Neural progenitor cell (in vitro differentiated cells): ENCODE results near the gene DNM2. TPM values are rescaled to one million over a fixed set of nuclear protein-coding genes. Genes with fewer than 3 reads are reported as not detected.

Experiments used
- DNase-seq: peaks from one replicate; pipeline ENCODE4 v3.0.0-alpha.2; 2016; ENCODE audit warnings: low spot score
- H2AFZ ChIP-seq: fragments of 200-600 bp; sonication (generic); replicated peaks from 2 replicates; pipeline ENCODE4 v1.6.1; 2016; ENCODE audit warnings: antibody characterized with exemption
- H3F3A ChIP-seq: fragments of 200-600 bp; sonication (generic); 2 replicates; pipeline ENCODE4 v1.6.1; 2016; ENCODE audit warnings: antibody characterized with exemption, low read depth
- H3K27ac ChIP-seq: fragments of 200-600 bp; sonication (generic); 2 replicates; pipeline ENCODE4 v1.5.1; 2016; ENCODE audit warnings: mild to moderate bottlenecking
- H3K27me3 ChIP-seq: fragments of 200-600 bp; sonication (generic); 2 replicates; pipeline ENCODE4 v1.6.1; 2016; ENCODE audit warnings: mild to moderate bottlenecking, moderate library complexity
- H3K36me3 ChIP-seq: fragments of 200-600 bp; sonication (generic); 2 replicates; pipeline ENCODE4 v1.5.1; 2016
- H3K4me1 ChIP-seq: fragments of 200-600 bp; sonication (generic); 2 replicates; pipeline ENCODE4 v1.6.1; 2016; ENCODE audit warnings: mixed run types
- H3K4me2 ChIP-seq: fragments of 200-600 bp; sonication (generic); 2 replicates; pipeline ENCODE4 v1.6.1; 2016
- H3K4me3 ChIP-seq: fragments of 200-600 bp; sonication (generic); 2 replicates; pipeline ENCODE4 v1.5.1; 2016
- H3K79me2 ChIP-seq: fragments of 200-600 bp; sonication (generic); 2 replicates; pipeline ENCODE4 v1.6.1; 2016; ENCODE audit warnings: low read depth
- H3K9ac ChIP-seq: fragments of 200-600 bp; sonication (generic); 2 replicates; pipeline ENCODE4 v1.6.1; 2016
- H3K9me3 ChIP-seq: fragments of 200-600 bp; sonication (generic); 2 replicates; pipeline ENCODE4 v1.5.1; 2016; ENCODE audit warnings: low read depth
- H4K20me1 ChIP-seq: fragments of 200-600 bp; sonication (generic); 2 replicates; pipeline ENCODE4 v1.6.1; 2016; ENCODE audit warnings: low read depth
- H3K27ac Mint-ChIP-seq: 3 replicates; pipeline ENCODE4 v1.8.0; 2021; ENCODE audit warnings: mixed read lengths
- H3K27me3 Mint-ChIP-seq: 2 replicates; pipeline ENCODE4 v1.8.0; 2022; ENCODE audit warnings: low read depth, mild to moderate bottlenecking, inconsistent platforms, moderate library complexity, mixed read lengths; ENCODE audit not compliant: insufficient read depth
- H3K36me3 Mint-ChIP-seq: 3 replicates; pipeline ENCODE4 v1.8.0; 2021; ENCODE audit warnings: mixed read lengths
- H3K4me1 Mint-ChIP-seq: 3 replicates; pipeline ENCODE4 v1.8.0; 2021; ENCODE audit warnings: mixed read lengths
- H3K4me3 Mint-ChIP-seq: 3 replicates; pipeline ENCODE4 v1.8.0; 2021; ENCODE audit warnings: mild to moderate bottlenecking, moderate library complexity, mixed read lengths
- H3K9me3 Mint-ChIP-seq: 3 replicates; pipeline ENCODE4 v1.8.0; 2020; ENCODE audit warnings: mixed read lengths
- EZH2 ChIP-seq: fragments of 200-600 bp; sonication (generic); IDR thresholded peaks from 2 replicates; pipeline ENCODE4 v1.6.1; 2017; ENCODE audit warnings: antibody characterized with exemption, mild to moderate bottlenecking, moderate library complexity
- EZH2phosphoT487 ChIP-seq: fragments of 200-600 bp; sonication (generic); IDR thresholded peaks from 2 replicates; pipeline ENCODE4 v1.6.1; 2017; ENCODE audit warnings: antibody characterized with exemption
- total RNA-seq: library from RNA; depleted of rRNA; stranded (reverse); fragments of >200 nt; gene quantifications from 2 replicates; pipeline ENCODE4 v1.2.3, GENCODE V29; 2015; ENCODE audit warnings: low replicate concordance
- TF ChIP-seq, protein P1 (sequence below): fragments of 200-600 bp; sonication (generic); IDR thresholded peaks from 2 replicates; pipeline ENCODE4 v1.5.1; 2017; ENCODE audit warnings: antibody characterized with exemption, mild to moderate bottlenecking

The DNM2 gene
- total RNA-seq, 1 donor from 2014 or later: 49.9 TPM

DNA sequence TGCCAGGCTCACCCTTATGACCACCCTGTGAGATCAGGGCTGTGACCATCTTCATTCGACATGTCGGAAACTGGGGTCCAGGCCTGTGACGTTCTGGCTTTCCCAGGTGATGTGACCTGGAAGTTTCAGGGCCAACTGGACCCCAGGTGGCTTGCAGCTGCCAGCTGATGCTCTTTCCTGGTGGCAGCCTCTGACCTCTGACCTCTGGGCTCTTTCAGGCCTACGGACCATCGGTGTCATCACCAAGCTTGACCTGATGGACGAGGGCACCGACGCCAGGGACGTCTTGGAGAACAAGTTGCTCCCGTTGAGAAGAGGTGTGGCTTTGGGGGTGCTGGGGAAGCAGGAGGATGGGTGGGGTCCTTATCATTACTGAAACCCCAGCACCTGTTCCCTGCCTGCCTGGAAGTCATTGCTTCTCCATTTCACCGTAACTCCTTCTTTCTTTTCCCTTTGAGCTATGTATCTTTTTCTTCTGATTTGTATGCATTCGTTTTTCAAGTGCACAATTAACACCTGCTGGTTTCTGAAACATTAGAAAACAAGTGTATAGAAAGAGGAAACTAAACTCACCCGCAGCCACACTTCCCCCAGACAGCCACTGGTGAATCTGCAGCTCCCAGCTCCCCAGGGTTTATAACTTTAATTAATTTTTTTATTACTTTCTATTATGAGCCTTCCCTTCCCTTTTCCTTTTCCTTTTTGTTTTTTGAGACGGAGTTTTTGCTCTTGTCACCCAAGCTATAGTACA is 59.2 kb downstream of the DNM2 start:
- Histone ChIP-seq H2AFZ (no peak overlapping the region), H3K9ac (no peak overlapping the region), H3K36me3 (peaks cover 4% of the 10 kb centered on the region), H3K4me1 (no peaks in the 10 kb centered on the region), H3K9me3 (no peaks in the 10 kb centered on the region), H3K4me3 (no peak overlapping the region), H3K27me3 (no peaks in the 10 kb centered on the region), H4K20me1 (no peaks in the 10 kb centered on the region), H3F3A (no peaks in the 10 kb centered on the region), H3K79me2 (no peaks in the 10 kb centered on the region), H3K4me2 (no peak overlapping the region), H3K27ac (no peak overlapping the region)
- Mint-ChIP-seq H3K4me1 (no peaks in the 10 kb centered on the region), H3K27ac (no peak overlapping the region), H3K4me3 (no peak overlapping the region), H3K9me3 (no peaks in the 10 kb centered on the region), H3K27me3 (peaks cover 3% of the 10 kb centered on the region), H3K36me3 (peaks cover 14% of the 10 kb centered on the region)
- no peak for TF ChIP-seq EZH2
- no peak for TF ChIP-seq EZH2phosphoT487
- TF ChIP-seq, protein P1, sequence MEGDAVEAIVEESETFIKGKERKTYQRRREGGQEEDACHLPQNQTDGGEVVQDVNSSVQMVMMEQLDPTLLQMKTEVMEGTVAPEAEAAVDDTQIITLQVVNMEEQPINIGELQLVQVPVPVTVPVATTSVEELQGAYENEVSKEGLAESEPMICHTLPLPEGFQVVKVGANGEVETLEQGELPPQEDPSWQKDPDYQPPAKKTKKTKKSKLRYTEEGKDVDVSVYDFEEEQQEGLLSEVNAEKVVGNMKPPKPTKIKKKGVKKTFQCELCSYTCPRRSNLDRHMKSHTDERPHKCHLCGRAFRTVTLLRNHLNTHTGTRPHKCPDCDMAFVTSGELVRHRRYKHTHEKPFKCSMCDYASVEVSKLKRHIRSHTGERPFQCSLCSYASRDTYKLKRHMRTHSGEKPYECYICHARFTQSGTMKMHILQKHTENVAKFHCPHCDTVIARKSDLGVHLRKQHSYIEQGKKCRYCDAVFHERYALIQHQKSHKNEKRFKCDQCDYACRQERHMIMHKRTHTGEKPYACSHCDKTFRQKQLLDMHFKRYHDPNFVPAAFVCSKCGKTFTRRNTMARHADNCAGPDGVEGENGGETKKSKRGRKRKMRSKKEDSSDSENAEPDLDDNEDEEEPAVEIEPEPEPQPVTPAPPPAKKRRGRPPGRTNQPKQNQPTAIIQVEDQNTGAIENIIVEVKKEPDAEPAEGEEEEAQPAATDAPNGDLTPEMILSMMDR: no peak
- DNase-seq: no peak

DNA sequence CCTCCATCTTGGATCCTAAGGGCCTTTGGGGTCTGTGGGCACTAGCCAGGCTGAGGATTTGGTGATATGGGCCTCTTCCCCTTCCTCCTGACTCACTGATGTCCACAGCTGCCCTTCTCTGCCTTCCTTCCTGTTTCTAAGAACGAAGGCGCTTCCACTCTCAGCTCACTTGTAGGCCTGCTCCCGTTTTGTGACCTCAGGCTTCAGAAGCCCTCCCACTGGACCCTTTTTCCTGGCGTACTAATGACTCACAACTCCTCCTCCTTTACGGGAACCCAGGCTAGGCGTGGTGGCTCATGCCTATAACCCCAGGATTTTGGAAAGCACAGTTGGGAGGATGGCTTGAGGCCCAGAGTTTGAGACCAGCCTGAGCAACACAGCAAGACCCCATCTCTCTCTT is 62.5 kb downstream of the DNM2 start:
- Histone ChIP-seq H3K4me3 (no peak overlapping the region), H2AFZ (no peak overlapping the region), H3K9me3 (no peaks in the 10 kb centered on the region), H3K27me3 (no peaks in the 10 kb centered on the region), H3K4me1 (no peaks in the 10 kb centered on the region), H3K79me2 (no peaks in the 10 kb centered on the region), H3K4me2 (no peak overlapping the region), H3K9ac (no peak overlapping the region), H3K27ac (no peak overlapping the region), H3K36me3 (no peaks in the 10 kb centered on the region), H4K20me1 (no peaks in the 10 kb centered on the region), H3F3A (no peaks in the 10 kb centered on the region)
- TF ChIP-seq, protein P1: no peak
- TF ChIP-seq EZH2 (no peak), EZH2phosphoT487 (no peak)
- H3K4me1 Mint-ChIP-seq: no peaks in the 10 kb centered on the region
- H3K4me3 Mint-ChIP-seq: no peak overlapping the region
- H3K36me3 Mint-ChIP-seq: peaks cover 19% of the 10 kb centered on the region
- peaks cover 4% of the 10 kb centered on the region for H3K27me3 Mint-ChIP-seq
- no peaks in the 10 kb centered on the region for H3K9me3 Mint-ChIP-seq
- no peak overlapping the region for H3K27ac Mint-ChIP-seq
- DNase-seq: no peak

DNA sequence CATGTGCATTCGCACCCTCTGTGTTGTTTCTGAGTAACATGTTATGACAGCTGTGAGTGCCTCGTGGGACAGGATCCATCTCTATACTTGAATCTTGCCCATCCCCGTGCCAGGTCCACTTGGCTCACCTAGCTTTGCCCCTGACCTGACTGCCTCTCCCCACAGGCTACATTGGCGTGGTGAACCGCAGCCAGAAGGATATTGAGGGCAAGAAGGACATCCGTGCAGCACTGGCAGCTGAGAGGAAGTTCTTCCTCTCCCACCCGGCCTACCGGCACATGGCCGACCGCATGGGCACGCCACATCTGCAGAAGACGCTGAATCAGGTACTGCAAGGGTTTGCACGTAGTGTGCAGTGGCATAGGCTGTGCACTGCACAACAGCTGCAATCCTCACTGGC is 64.9 kb downstream of the DNM2 start:
- H2AFZ ChIP-seq: no peak overlapping the region
- Mint-ChIP-seq H3K9me3 (no peaks in the 10 kb centered on the region), H3K36me3 (peaks cover 30% of the 10 kb centered on the region), H3K27me3 (peaks cover 4% of the 10 kb centered on the region), H3K4me1 (no peaks in the 10 kb centered on the region), H3K4me3 (no peak overlapping the region), H3K27ac (no peak overlapping the region)
- no peaks in the 10 kb centered on the region for H4K20me1 ChIP-seq
- no peak for TF ChIP-seq EZH2phosphoT487
- TF ChIP-seq EZH2: no peak
- TF ChIP-seq, protein P1: no peak
- H3K27me3 ChIP-seq: no peaks in the 10 kb centered on the region
- H3K27ac ChIP-seq: no peak overlapping the region
- DNase-seq: no peak
- H3K36me3 ChIP-seq: no peaks in the 10 kb centered on the region
- no peak overlapping the region for H3K4me3 ChIP-seq
- no peaks in the 10 kb centered on the region for H3K79me2 ChIP-seq
- H3K9ac ChIP-seq: no peak overlapping the region
- H3K4me1 ChIP-seq: no peaks in the 10 kb centered on the region
- H3F3A ChIP-seq: no peaks in the 10 kb centered on the region
- H3K9me3 ChIP-seq: no peaks in the 10 kb centered on the region
- H3K4me2 ChIP-seq: no peak overlapping the region
